A549 treated with GW870086 at 1 μM for 4 hours (cell line): ENCODE data around the gene CSNK1G1. TPM values are rescaled to one million over a fixed set of nuclear protein-coding genes. Genes with fewer than 3 reads are reported as not detected.

Experiments used
- total RNA-seq: library from RNA; stranded (reverse); fragments of 200-300 nt; extraction: Qiagen RNA extraction; gene quantifications from 5 replicates; pipeline ENCODE4 v1.2.3, GENCODE V29; 2022; ENCODE audit warnings: low read depth

The CSNK1G1 gene
- total RNA-seq: 13.9 to 19.4 TPM (median 16.7 TPM) in 5 replicates

GRCh38 chr15:64355944-64356709 is at the start of gene CSNK1G1:
TSS of gene CSNK1G1 (minus strand) at chr15:64356173. CDS start at chr15:64300499, 55,674 bp downstream.

GRCh38 chr15:64387562-64388168 is 31.7 kb upstream of the CSNK1G1 start, which contains the start of gene TRIP4:
TSS of gene TRIP4 (plus strand) at chr15:64387836. CDS start at chr15:64387864, 28 bp downstream.

GRCh38 chr15:64381000-64381751 is 25.2 kb upstream of the CSNK1G1 start, which contains the start of gene PCLAF:
TSS of gene PCLAF (minus strand) at chr15:64381441. CDS start at chr15:64381371, 70 bp downstream.

GRCh38 chr15:64162869-64163658 is 192.9 kb downstream of the CSNK1G1 start, which contains the start of gene PPIB:
TSS of gene PPIB (minus strand) at chr15:64163022. CDS start at chr15:64162986, 36 bp downstream.

GRCh38 chr15:64151727-64152506 is 204.1 kb downstream of the CSNK1G1 start, which contains the start of gene SNX22:
TSS of gene SNX22 (plus strand) at chr15:64151731. CDS start at chr15:64151776, 45 bp downstream.

Other genes with a start within 250 kb of the CSNK1G1 start
- gene SNX22, start 204.4 kb downstream of the CSNK1G1 start, total RNA-seq: 0.74 to 1.3 TPM (median 0.99 TPM) in 5 replicates
- 742 to 815 TPM (median 791 TPM) in 5 replicates for gene PPIB, start 193.2 kb downstream of the CSNK1G1 start, total RNA-seq
- 128 to 247 TPM (median 163 TPM) in 5 replicates for gene PCLAF, start 25.3 kb upstream of the CSNK1G1 start, total RNA-seq
- 27.0 to 32.8 TPM (median 28.1 TPM) in 5 replicates for gene TRIP4, start 31.7 kb upstream of the CSNK1G1 start, total RNA-seq
- gene ZNF609, start 104.4 kb upstream of the CSNK1G1 start, total RNA-seq: 15.2 to 23.7 TPM (median 21.7 TPM) in 5 replicates